OCI-LY1 (cell line): ENCODE results near the gene DRICH1.

Experiments used
- H2AFZ ChIP-seq: fragments of 200-600 bp; sonication (generic), shearing (Covaris generic); 2 replicates; pipeline ENCODE4 v1.6.0; 2014; ENCODE audit warnings: antibody characterized with exemption, mild to moderate bottlenecking, low read length
- H3F3A ChIP-seq: fragments of 200-600 bp; sonication (generic), shearing (Covaris generic); 2 replicates; pipeline ENCODE4 v1.6.0; 2014; ENCODE audit warnings: mild to moderate bottlenecking, antibody characterized with exemption, low read length, moderate library complexity; ENCODE audit not compliant: insufficient read depth
- H3K27ac ChIP-seq: fragments of 200-600 bp; sonication (generic); 2 replicates; pipeline ENCODE4 v1.5.1; 2014; ENCODE audit warnings: low read length, mixed run types, mild to moderate bottlenecking, low read depth; ENCODE audit not compliant: poor library complexity, severe bottlenecking
- H3K27me3 ChIP-seq: fragments of 200-600 bp; sonication (generic); 2 replicates; pipeline ENCODE4 v1.6.0; 2014; ENCODE audit warnings: antibody characterized with exemption, mild to moderate bottlenecking, low read length, moderate library complexity; ENCODE audit not compliant: insufficient read depth
- H3K36me3 ChIP-seq: fragments of 200-600 bp; sonication (generic); 2 replicates; pipeline ENCODE4 v1.6.1; 2014; ENCODE audit warnings: mild to moderate bottlenecking, antibody characterized with exemption, low read length, moderate library complexity, mixed read lengths; ENCODE audit not compliant: insufficient read depth
- H3K4me1 ChIP-seq: fragments of 200-600 bp; sonication (generic); 2 replicates; pipeline ENCODE4 v1.5.1; 2014; ENCODE audit warnings: mild to moderate bottlenecking, low read length, moderate library complexity; ENCODE audit not compliant: insufficient read depth, severe bottlenecking
- H3K4me2 ChIP-seq: fragments of 200-600 bp; sonication (generic), shearing (Covaris generic); 2 replicates; pipeline ENCODE4 v1.6.1; 2014; ENCODE audit warnings: low read length
- H3K4me3 ChIP-seq: fragments of 200-600 bp; sonication (generic); 2 replicates; pipeline ENCODE4 v1.5.1; 2014; ENCODE audit warnings: low read length, low read depth, mild to moderate bottlenecking, mixed read lengths; ENCODE audit not compliant: poor library complexity, severe bottlenecking
- H3K79me2 ChIP-seq: fragments of 200-600 bp; shearing (Covaris generic); 2 replicates; pipeline ENCODE4 v1.6.1; 2016; ENCODE audit warnings: mixed run types, low read length, mixed read lengths; ENCODE audit not compliant: insufficient read depth
- H3K9ac ChIP-seq: fragments of 200-600 bp; sonication (generic), shearing (Covaris generic); 2 replicates; pipeline ENCODE4 v1.6.1; 2014; ENCODE audit warnings: mild to moderate bottlenecking, low read length, mixed read lengths
- H3K9me2 ChIP-seq: fragments of 200-600 bp; sonication (generic), shearing (Covaris generic); 2 replicates; pipeline ENCODE4 v1.6.1; 2014; ENCODE audit warnings: low read depth, mild to moderate bottlenecking, low read length, mixed read lengths
- H3K9me3 ChIP-seq: fragments of 200-600 bp; shearing (Covaris generic); 2 replicates; pipeline ENCODE4 v1.6.1; 2014; ENCODE audit warnings: low read length, mixed read lengths
- H4K20me1 ChIP-seq: fragments of 200-600 bp; sonication (generic), shearing (Covaris generic); 2 replicates; pipeline ENCODE4 v1.6.0; 2016; ENCODE audit warnings: mild to moderate bottlenecking, low read length; ENCODE audit not compliant: insufficient read depth
- EZH2 ChIP-seq: fragments of 200-600 bp; sonication (generic), shearing (Covaris generic); IDR thresholded peaks from 2 replicates; pipeline ENCODE4 v1.8.0; 2017; ENCODE audit warnings: borderline replicate concordance, mixed run types, mild to moderate bottlenecking, antibody characterized with exemption, low read length, moderate library complexity, mixed read lengths
- TF ChIP-seq, protein P1 (sequence below): fragments of 200-600 bp; sonication (generic), shearing (Covaris generic); IDR thresholded peaks from 2 replicates; pipeline ENCODE4 v1.5.1; 2017; ENCODE audit warnings: mild to moderate bottlenecking, antibody characterized with exemption, low read length, moderate library complexity, mixed read lengths

DRICH1 gene

DNA sequence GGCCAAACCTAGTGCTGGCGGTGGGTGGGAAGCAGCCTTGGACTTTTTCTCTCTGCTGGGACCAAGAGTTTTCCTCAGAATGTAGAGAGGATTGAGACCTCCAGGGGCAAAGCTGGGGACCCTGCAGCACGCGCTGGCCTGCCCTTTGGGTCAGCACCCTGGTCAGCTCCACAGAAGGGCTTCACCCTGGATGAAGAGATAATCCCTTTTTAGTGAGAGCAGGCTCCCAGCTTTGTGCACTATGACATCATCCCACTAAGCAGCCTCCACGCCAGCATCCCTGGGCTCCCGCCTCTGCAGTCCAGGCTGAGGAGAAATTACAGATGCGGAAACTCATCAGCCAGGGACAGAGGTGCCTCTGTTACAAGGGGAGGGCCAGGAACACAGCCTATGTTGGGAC lies 23.5 kb downstream of the DRICH1 start:
- H3K9me3 ChIP-seq: no peaks in the 10 kb centered on the region
- no peaks in the 10 kb centered on the region for H3K9me2 ChIP-seq
- peaks cover 3% of the 10 kb centered on the region; the same call in 1 of the 2 replicates for H3K27me3 ChIP-seq
- H3K4me2 ChIP-seq: no peak overlapping the region
- H3F3A ChIP-seq: no peaks in the 10 kb centered on the region
- no peaks in the 10 kb centered on the region for H3K36me3 ChIP-seq
- H3K4me3 ChIP-seq: no peak overlapping the region
- H3K27ac ChIP-seq: no peak overlapping the region
- H2AFZ ChIP-seq: no peak overlapping the region
- no peaks in the 10 kb centered on the region for H3K4me1 ChIP-seq
- H4K20me1 ChIP-seq: no peaks in the 10 kb centered on the region
- TF ChIP-seq, protein P1, sequence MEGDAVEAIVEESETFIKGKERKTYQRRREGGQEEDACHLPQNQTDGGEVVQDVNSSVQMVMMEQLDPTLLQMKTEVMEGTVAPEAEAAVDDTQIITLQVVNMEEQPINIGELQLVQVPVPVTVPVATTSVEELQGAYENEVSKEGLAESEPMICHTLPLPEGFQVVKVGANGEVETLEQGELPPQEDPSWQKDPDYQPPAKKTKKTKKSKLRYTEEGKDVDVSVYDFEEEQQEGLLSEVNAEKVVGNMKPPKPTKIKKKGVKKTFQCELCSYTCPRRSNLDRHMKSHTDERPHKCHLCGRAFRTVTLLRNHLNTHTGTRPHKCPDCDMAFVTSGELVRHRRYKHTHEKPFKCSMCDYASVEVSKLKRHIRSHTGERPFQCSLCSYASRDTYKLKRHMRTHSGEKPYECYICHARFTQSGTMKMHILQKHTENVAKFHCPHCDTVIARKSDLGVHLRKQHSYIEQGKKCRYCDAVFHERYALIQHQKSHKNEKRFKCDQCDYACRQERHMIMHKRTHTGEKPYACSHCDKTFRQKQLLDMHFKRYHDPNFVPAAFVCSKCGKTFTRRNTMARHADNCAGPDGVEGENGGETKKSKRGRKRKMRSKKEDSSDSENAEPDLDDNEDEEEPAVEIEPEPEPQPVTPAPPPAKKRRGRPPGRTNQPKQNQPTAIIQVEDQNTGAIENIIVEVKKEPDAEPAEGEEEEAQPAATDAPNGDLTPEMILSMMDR: no peak
- TF ChIP-seq EZH2: no peak
- H3K9ac ChIP-seq: no peak overlapping the region
- H3K79me2 ChIP-seq: no peaks in the 10 kb centered on the region

DNA sequence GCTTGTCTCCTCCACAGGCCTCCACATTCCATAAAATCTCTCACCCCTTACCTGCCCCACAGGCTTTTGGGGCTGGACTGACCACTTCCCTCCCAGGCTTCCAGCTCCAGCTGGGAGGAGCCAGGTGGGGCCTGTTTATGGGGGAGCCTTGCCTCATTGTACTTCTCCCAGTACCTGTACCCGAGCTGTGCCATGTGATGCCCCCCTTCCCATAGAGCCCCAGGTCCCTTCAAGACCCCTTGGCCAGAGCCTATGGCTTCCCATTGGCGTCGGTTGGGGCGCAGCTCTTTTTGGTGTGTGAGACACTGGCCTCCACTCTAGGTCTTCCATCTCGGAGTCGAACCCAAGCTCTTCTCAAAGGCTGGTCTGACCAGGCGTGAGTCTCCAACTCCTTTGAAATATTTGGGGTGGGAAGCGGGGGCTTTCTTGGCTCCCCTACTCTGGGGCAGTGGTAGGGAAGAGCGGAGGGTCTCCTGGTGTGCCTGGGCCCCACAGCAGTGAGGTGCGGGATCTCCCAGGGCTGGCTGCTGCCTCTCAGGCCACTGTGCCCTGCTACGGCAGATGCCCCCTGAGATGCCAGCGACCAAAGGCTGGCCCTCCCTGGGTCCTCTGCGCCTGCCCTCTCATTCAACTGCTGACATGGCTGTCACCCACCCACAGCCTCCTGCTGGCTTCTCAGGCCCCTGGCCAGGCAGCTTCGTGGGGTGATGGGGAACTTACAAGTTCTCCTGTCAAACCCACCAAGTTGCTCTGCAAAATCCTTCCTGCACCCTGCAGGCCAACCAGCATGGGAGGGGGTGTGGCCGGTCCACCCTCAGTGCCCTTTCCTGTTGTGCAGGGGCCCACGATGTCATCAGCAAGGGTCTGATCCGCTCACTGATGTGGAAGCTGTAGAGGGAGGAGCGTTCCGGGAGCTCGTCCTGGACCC lies 25.7 kb downstream of the DRICH1 start:
- Histone ChIP-seq H3K4me2 (no peak overlapping the region), H3K9me3 (no peaks in the 10 kb centered on the region), H2AFZ (no peak overlapping the region), H3K9ac (no peak overlapping the region), H3K4me1 (no peaks in the 10 kb centered on the region), H3K4me3 (no peak overlapping the region), H3K79me2 (no peaks in the 10 kb centered on the region), H3K9me2 (no peaks in the 10 kb centered on the region), H4K20me1 (no peaks in the 10 kb centered on the region), H3K27me3 (peaks cover 3% of the 10 kb centered on the region; the same call in 1 of the 2 replicates), H3K36me3 (no peaks in the 10 kb centered on the region), H3K27ac (no peak overlapping the region), H3F3A (no peaks in the 10 kb centered on the region)
- TF ChIP-seq EZH2: no peak
- TF ChIP-seq, protein P1: no peak

DNA sequence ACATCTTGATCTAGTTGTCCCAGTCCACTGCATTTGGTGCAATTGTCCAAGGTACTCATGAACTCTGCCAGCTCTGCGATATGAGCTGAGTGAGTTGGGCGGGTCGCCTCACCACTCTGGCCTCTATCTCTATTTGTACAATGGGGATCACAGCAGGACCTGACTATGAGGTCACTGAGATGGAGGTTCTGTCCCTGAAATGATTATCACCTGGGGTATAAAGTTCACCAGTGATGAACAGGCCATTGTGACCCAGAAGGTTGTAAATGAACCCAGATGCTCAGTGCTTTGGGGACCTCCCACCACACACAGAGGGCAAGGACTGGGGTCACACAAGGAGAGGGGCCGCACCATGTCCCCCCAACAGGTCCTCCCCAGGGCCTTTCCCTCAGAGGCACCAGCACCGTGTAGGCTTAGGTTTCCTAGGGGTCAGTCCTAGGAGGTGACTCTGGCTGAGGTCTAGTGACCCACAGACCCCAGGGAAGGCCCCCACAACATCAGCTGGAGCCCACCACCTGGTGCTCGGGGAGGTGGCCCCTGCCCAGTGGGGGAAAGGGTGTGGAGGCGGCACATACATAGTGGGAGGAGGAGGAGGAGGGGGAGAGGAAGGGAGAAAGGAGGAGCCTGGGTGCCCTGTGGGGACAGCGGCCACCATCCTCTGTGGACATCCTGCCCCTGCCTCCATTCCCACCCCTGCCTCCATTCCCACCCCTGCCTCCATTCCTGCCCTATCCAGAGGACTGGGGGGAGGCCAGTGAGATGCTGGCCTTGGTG lies 27.0 kb downstream of the DRICH1 start:
- no peaks in the 10 kb centered on the region for H3K9me2 ChIP-seq
- H3K9ac ChIP-seq: no peak overlapping the region
- no peak overlapping the region for H3K27ac ChIP-seq
- H3K4me3 ChIP-seq: no peak overlapping the region
- H2AFZ ChIP-seq: no peak overlapping the region
- H3F3A ChIP-seq: no peaks in the 10 kb centered on the region
- no peaks in the 10 kb centered on the region for H3K4me1 ChIP-seq
- no peak overlapping the region for H3K4me2 ChIP-seq
- no peaks in the 10 kb centered on the region for H4K20me1 ChIP-seq
- H3K9me3 ChIP-seq: no peaks in the 10 kb centered on the region
- H3K79me2 ChIP-seq: no peaks in the 10 kb centered on the region
- no peak for TF ChIP-seq EZH2
- TF ChIP-seq, protein P1: no peak
- peaks cover 3% of the 10 kb centered on the region; the same call in 1 of the 2 replicates for H3K27me3 ChIP-seq
- H3K36me3 ChIP-seq: no peaks in the 10 kb centered on the region
